Measurements from ENCODE around the gene TRIM23. TPM values are rescaled to one million over a fixed set of nuclear protein-coding genes. Genes with fewer than 3 reads are reported as not detected.
"Not testable (repeated sequence)": the region's sequence is repeated elsewhere in the genome, so short reads cannot be mapped to it uniquely, and the experiment has no call there.

Gene TRIM23
- total RNA-seq, 1 experiment from 2014 or later, result 14.3 TPM

- H3K4me3 ChIP-seq (ENCODE audit: insufficient read depth, low read depth, low read length), result no peak overlapping the region
- H3K27me3 ChIP-seq (ENCODE audit: control insufficient read depth, insufficient read depth, low read length), result no peaks in the 10 kb centered on the region
- H3K36me3 ChIP-seq (replicated peaks; ENCODE audit: control insufficient read depth, insufficient read depth, low read length), result no peaks in the 10 kb centered on the region
- no peak for DNase-seq
These were observed 4.1 kb downstream of the TRIM23 start for GRCh38 chr5:65620021-65620420.

- Histone ChIP-seq H3K36me3 (replicated peaks; ENCODE audit: control insufficient read depth, insufficient read depth, low read length) (peaks cover 1% of the 10 kb centered on the region), H3K4me3 (ENCODE audit: insufficient read depth, low read depth, low read length) (no peak overlapping the region), H3K27me3 (ENCODE audit: control insufficient read depth, insufficient read depth, low read length) (no peaks in the 10 kb centered on the region)
- no peak for DNase-seq
These were observed 11.7 kb downstream of the TRIM23 start for GRCh38 chr5:65612298-65612907.

- Histone ChIP-seq H3K4me3 (ENCODE audit: insufficient read depth, low read depth, low read length) (no peak overlapping the region), H3K27me3 (ENCODE audit: control insufficient read depth, insufficient read depth, low read length) (no peaks in the 10 kb centered on the region), H3K36me3 (replicated peaks; ENCODE audit: control insufficient read depth, insufficient read depth, low read length) (peaks cover 1% of the 10 kb centered on the region)
- DNase-seq, result no peak
These were observed 12.6 kb downstream of the TRIM23 start for GRCh38 chr5:65611524-65611923.

- not testable (repeated sequence) for H3K27me3 ChIP-seq (ENCODE audit: control insufficient read depth, insufficient read depth, low read length); DNase-seq; H3K4me3 ChIP-seq (ENCODE audit: insufficient read depth, low read depth, low read length); H3K36me3 ChIP-seq (replicated peaks; ENCODE audit: control insufficient read depth, insufficient read depth, low read length)
These were observed 22.4 kb downstream of the TRIM23 start for GRCh38 chr5:65601761-65602160.

GRCh38 chr5:65588694-65589093 is 35.4 kb downstream of the TRIM23 start:
- peaks cover 7% of the 10 kb centered on the region for H3K36me3 ChIP-seq (replicated peaks; ENCODE audit: control insufficient read depth, insufficient read depth, low read length)
- no peaks in the 10 kb centered on the region for H3K27me3 ChIP-seq (ENCODE audit: control insufficient read depth, insufficient read depth, low read length)
- DNase-seq, result no peak
- H3K4me3 ChIP-seq (ENCODE audit: insufficient read depth, low read depth, low read length), result no peak overlapping the region

GRCh38 chr5:65577141-65577540 is 47.0 kb downstream of the TRIM23 start:
- no peak overlapping the region for H3K4me3 ChIP-seq (ENCODE audit: insufficient read depth, low read depth, low read length)
- no peaks in the 10 kb centered on the region for H3K27me3 ChIP-seq (ENCODE audit: control insufficient read depth, insufficient read depth, low read length)
- DNase-seq, result no peak
- no peaks in the 10 kb centered on the region; the same call in none of the 2 replicates for H3K36me3 ChIP-seq (replicated peaks; ENCODE audit: control insufficient read depth, insufficient read depth, low read length)

- Histone ChIP-seq H3K27me3 (ENCODE audit: control insufficient read depth, insufficient read depth, low read length) (no peaks in the 10 kb centered on the region), H3K4me3 (ENCODE audit: insufficient read depth, low read depth, low read length) (no peak overlapping the region), H3K36me3 (replicated peaks; ENCODE audit: control insufficient read depth, insufficient read depth, low read length) (no peaks in the 10 kb centered on the region; the same call in 1 of the 2 replicates)
- no peak for DNase-seq
These were observed 53.4 kb downstream of the TRIM23 start for GRCh38 chr5:65570598-65571226.

GRCh38 chr5:65566505-65566904 is 57.6 kb downstream of the TRIM23 start:
- Histone ChIP-seq H3K4me3 (ENCODE audit: insufficient read depth, low read depth, low read length) (no peak overlapping the region), H3K27me3 (ENCODE audit: control insufficient read depth, insufficient read depth, low read length) (no peaks in the 10 kb centered on the region), H3K36me3 (replicated peaks; ENCODE audit: control insufficient read depth, insufficient read depth, low read length) (no peaks in the 10 kb centered on the region; the same call in 1 of the 2 replicates)
- DNase-seq, result no peak

- no peaks in the 10 kb centered on the region; the same call in 1 of the 2 replicates for H3K36me3 ChIP-seq (replicated peaks; ENCODE audit: control insufficient read depth, insufficient read depth, low read length)
- DNase-seq, result no peak
- no peaks in the 10 kb centered on the region for H3K27me3 ChIP-seq (ENCODE audit: control insufficient read depth, insufficient read depth, low read length)
- peak overlapping the region; percentile 84 for H3K4me3 ChIP-seq (ENCODE audit: insufficient read depth, low read depth, low read length)
These were observed 60.4 kb downstream of the TRIM23 start for GRCh38 chr5:65563777-65564176.

- Histone ChIP-seq H3K27me3 (ENCODE audit: control insufficient read depth, insufficient read depth, low read length) (no peaks in the 10 kb centered on the region), H3K36me3 (replicated peaks; ENCODE audit: control insufficient read depth, insufficient read depth, low read length) (no peaks in the 10 kb centered on the region; the same call in 1 of the 2 replicates), H3K4me3 (ENCODE audit: insufficient read depth, low read depth, low read length) (peak within 1 kb of the TSS; percentile 84)
- DNase-seq, result peak; percentile 91
These were observed 61.1 kb downstream of the TRIM23 start, which contains the start of the genes CENPK and PPWD1 for GRCh38 chr5:65562731-65563701. TSS of gene CENPK (minus strand) at chr5:65563168. CDS start at chr5:65554907, 8,261 bp downstream. TSS of gene PPWD1 (plus strand) at chr5:65563296. CDS start at chr5:65563311, 15 bp downstream.

GRCh38 chr5:65556718-65557117 is 67.4 kb downstream of the TRIM23 start:
- H3K4me3 ChIP-seq (ENCODE audit: insufficient read depth, low read depth, low read length), result no peak overlapping the region
- no peak for DNase-seq
- H3K36me3 ChIP-seq (replicated peaks; ENCODE audit: control insufficient read depth, insufficient read depth, low read length), result peaks cover 7% of the 10 kb centered on the region
- H3K27me3 ChIP-seq (ENCODE audit: control insufficient read depth, insufficient read depth, low read length), result no peaks in the 10 kb centered on the region

GRCh38 chr5:65556181-65556580 is 68.0 kb downstream of the TRIM23 start:
- no peaks in the 10 kb centered on the region for H3K27me3 ChIP-seq (ENCODE audit: control insufficient read depth, insufficient read depth, low read length)
- DNase-seq, result no peak
- peaks cover 7% of the 10 kb centered on the region for H3K36me3 ChIP-seq (replicated peaks; ENCODE audit: control insufficient read depth, insufficient read depth, low read length)
- H3K4me3 ChIP-seq (ENCODE audit: insufficient read depth, low read depth, low read length), result no peak overlapping the region

- no peak for DNase-seq
- Histone ChIP-seq H3K27me3 (ENCODE audit: control insufficient read depth, insufficient read depth, low read length) (no peaks in the 10 kb centered on the region), H3K36me3 (replicated peaks; ENCODE audit: control insufficient read depth, insufficient read depth, low read length) (peaks cover 9% of the 10 kb centered on the region), H3K4me3 (ENCODE audit: insufficient read depth, low read depth, low read length) (no peak overlapping the region)
These were observed 68.8 kb downstream of the TRIM23 start for GRCh38 chr5:65555287-65555686.

GRCh38 chr5:65553941-65554340 is 70.2 kb downstream of the TRIM23 start:
- H3K4me3 ChIP-seq (ENCODE audit: insufficient read depth, low read depth, low read length), result no peak overlapping the region
- no peak for DNase-seq
- no peaks in the 10 kb centered on the region for H3K27me3 ChIP-seq (ENCODE audit: control insufficient read depth, insufficient read depth, low read length)
- H3K36me3 ChIP-seq (replicated peaks; ENCODE audit: control insufficient read depth, insufficient read depth, low read length), result peaks cover 10% of the 10 kb centered on the region
